Liver (tissue), 3 donors: Measurements from ENCODE around the gene ZNF556.

ENCODE experiments used
- ATF3 ChIP-seq: IDR thresholded peaks from 2 replicates; pipeline ENCODE4 v1.6.1; 2016; ENCODE audit warnings: antibody characterized with exemption
- CTCF ChIP-seq: fragments of 150-350 bp; IDR thresholded peaks from 2 replicates; pipeline ENCODE4 v1.5.1; 2017; ENCODE audit warnings: improper control_type of control experiment, low read depth, low read length; ENCODE audit not compliant: missing input control
- EGR1 ChIP-seq, 2 donors: IDR thresholded peaks; 2 replicates each; pipeline ENCODE4 v1.6.1; 2016 to 2018; ENCODE audit warnings: antibody characterized with exemption in 2 of 2, low read depth in 2 of 2
- FOXA2 ChIP-seq: IDR thresholded peaks from 2 replicates; pipeline ENCODE4 v1.6.1; 2016; ENCODE audit warnings: antibody characterized with exemption
- GABPA ChIP-seq, 2 donors: IDR thresholded peaks in 1 of 2; conservative IDR thresholded peaks in 1 of 2; 2 replicates each; pipeline ENCODE4 v1.6.1; 2016; ENCODE audit warnings: antibody characterized with exemption in 2 of 2, mild to moderate bottlenecking in 1 of 2, moderate library complexity in 1 of 2
- HNF4A ChIP-seq, 2 donors: conservative IDR thresholded peaks; 2 replicates each; pipeline ENCODE4 v1.6.1; 2016; ENCODE audit warnings: antibody characterized with exemption in 2 of 2, mild to moderate bottlenecking in 2 of 2
- HNF4G ChIP-seq: IDR thresholded peaks from 2 replicates; pipeline ENCODE4 v1.6.1; 2016; ENCODE audit warnings: antibody characterized with exemption
- MAX ChIP-seq: IDR thresholded peaks from 2 replicates; pipeline ENCODE4 v1.6.1; 2016; ENCODE audit warnings: antibody characterized with exemption
- RAD21 ChIP-seq, 2 donors: IDR thresholded peaks; 2 replicates each; pipeline ENCODE4 v1.6.1; 2016; ENCODE audit warnings: antibody characterized with exemption in 2 of 2, mild to moderate bottlenecking in 2 of 2
- REST ChIP-seq: IDR thresholded peaks from 2 replicates; pipeline ENCODE4 v1.6.1; 2016; ENCODE audit warnings: antibody characterized with exemption, mild to moderate bottlenecking
- RXRA ChIP-seq, 2 donors: IDR thresholded peaks; 2 replicates each; pipeline ENCODE4 v1.6.1; 2017 to 2018; ENCODE audit warnings: antibody characterized with exemption in 2 of 2, mild to moderate bottlenecking in 1 of 2
- SP1 ChIP-seq: IDR thresholded peaks from 2 replicates; pipeline ENCODE4 v1.6.1; 2018; ENCODE audit warnings: antibody characterized with exemption, mild to moderate bottlenecking
- TAF1 ChIP-seq: conservative IDR thresholded peaks from 2 replicates; pipeline ENCODE4 v1.6.1; 2016; ENCODE audit warnings: antibody characterized with exemption, mild to moderate bottlenecking
- YY1 ChIP-seq: IDR thresholded peaks from 2 replicates; pipeline ENCODE4 v1.6.1; 2016; ENCODE audit warnings: antibody characterized with exemption, mild to moderate bottlenecking
- donor health status: healthy.
- donor health status: healthy.

GRCh38 chr19:2845107-2845506, 22.0 kb upstream of the ZNF556 start:
- no peak for TF ChIP-seq CTCF
- no peak for TF ChIP-seq REST
- no peak for TF ChIP-seq FOXA2
- TF ChIP-seq RXRA (IDR thresholded peaks at IDR 0.05): no peak
- no peak for TF ChIP-seq TAF1
- TF ChIP-seq GABPA (IDR thresholded peaks at IDR 0.05 in 1 of 2, conservative IDR thresholded peaks at IDR 0.05 in 1 of 2): no peak
- TF ChIP-seq HNF4G: no peak
- no peak for TF ChIP-seq HNF4A (conservative IDR thresholded peaks at IDR 0.05)
- TF ChIP-seq RAD21 (IDR thresholded peaks at IDR 0.05): no peak
- no peak for TF ChIP-seq EGR1 (IDR thresholded peaks at IDR 0.05; ENCODE audit: low read depth in 2 of 2)
- no peak for TF ChIP-seq ATF3
- no peak for TF ChIP-seq MAX
- no peak for TF ChIP-seq SP1
- TF ChIP-seq YY1: no peak
